HS-5 (cell line): Measurements from ENCODE around the gene CKM.
"Not testable (repeated sequence)": the region's sequence is repeated elsewhere in the genome, so short reads cannot be mapped to it uniquely, and the experiment has no call there.

Experiments
- DNase-seq: peaks from one replicate; pipeline ENCODE4 v3.0.0-alpha.2; 2012; ENCODE audit warnings: low read depth

Gene CKM

DNA sequence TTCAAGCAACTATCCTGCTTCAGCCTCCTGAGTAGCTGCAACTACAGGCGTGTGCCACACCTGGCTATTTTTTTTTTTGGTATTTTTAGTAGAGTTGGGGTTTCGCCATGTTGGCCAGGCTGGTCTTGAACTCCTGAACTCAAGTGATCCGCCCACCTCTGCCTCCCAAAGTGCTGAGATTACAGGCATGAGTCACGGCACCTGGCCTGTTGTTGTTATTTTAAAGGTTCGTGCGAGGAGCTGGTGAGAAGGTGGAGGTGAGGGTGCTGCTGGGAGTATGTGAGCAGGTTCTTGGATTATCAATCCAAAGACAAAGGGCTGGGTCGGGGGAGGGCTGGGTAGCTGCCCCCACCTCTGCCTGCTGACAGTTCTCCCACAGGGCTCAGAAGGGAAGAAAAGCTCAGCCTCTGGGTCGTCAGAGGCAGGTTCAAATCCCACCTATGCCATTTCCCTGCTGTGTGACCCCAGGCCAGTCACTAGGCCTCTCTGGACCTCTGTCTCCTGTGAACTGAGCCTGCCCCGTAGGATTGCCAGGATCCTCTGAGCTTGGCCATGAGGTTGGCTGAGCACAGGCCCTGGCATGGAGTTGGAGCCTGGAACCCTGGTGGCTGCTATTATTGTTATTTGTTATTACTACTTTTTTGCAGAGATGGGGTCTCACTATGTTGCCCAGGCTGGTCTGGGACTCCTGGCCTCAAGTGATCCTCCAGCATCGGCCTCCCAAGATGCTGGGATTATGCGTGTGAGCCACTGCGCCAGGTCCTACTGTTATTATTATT lies 1.5 kb downstream of the CKM start:
- DNase-seq = no peak

DNA sequence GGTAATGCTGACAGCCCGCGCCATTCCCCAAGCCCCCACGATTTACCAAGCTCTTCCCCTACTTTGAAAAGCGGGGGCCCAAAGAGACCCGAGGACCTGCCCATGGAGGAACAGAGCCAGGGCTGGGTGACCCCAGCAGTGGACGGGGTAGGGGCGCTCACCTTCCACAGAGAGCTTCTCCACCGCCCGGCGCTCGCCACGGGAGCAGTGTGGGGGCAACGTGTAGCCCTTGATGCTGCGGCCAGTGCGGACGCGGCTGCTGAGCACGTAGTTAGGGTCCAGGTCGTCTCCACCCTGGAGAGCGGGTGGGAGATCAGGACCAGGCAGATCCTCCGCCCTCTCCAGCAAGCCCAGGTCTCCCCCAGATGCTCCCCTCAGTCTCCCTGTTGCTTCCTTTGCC lies 7.4 kb downstream of the CKM start:
- DNase-seq = no peak

DNA sequence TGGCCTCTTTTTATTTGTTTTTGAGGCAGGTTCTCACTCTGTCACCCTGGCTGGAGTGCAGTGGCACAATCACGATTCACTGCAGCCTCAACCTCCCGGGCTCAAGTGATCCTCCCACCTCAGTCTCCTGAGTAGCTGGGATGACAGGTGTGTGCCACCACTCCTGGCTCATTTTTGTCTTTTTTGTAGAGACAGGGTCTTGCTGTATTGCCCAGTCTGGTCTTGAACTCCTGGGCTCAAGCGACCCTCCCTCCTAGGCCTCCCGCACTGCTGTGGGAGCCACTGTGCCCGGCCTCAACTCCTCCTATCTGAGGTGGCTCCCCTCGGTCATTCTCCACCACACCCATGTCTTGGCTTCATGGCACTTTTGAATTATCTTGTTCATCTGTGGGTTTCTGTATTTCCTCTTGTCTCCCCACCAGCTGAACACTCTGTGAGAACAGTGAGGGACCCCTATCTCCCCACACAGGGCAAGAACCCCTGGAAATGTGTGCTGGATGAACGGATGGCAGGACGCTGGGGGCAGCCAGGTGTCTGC lies 7.9 kb downstream of the CKM start:
- no peak for DNase-seq

GRCh38 chr19:45312285-45312684 lies 10.4 kb downstream of the CKM start:
- DNase-seq = not testable (repeated sequence)

- no peak for DNase-seq
Observed at GRCh38 chr19:45311621-45312020, 11.1 kb downstream of the CKM start.

- DNase-seq = not testable (repeated sequence)
Observed at GRCh38 chr19:45309322-45309721, 13.4 kb downstream of the CKM start.

GRCh38 chr19:45307361-45307760 lies 15.3 kb downstream of the CKM start:
- no peak for DNase-seq

DNA sequence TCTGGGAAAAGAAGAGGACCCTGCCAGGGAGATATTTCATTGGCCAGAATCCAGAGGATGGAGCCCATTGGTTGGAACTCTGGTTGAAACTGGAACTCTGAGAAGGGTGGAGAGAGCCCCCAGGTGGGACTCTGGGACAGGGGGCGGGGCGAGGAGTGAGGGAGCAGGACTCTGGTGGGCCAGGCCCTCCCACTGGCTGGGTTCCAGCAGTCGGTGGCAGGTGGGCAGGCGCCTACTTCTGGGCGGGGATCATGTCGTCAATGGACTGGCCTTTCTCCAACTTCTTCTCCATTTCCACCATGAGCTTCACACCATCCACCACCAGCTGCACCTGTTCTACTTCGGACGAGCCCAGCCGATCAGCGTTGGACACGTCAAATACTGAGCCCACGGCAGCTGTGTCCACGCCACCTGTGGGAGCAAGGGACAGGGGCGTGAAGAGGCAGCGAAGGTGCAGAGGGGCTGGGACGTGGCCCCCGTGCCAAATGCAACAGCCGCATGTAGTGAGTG lies 16.1 kb downstream of the CKM start:
- no peak for DNase-seq

DNA sequence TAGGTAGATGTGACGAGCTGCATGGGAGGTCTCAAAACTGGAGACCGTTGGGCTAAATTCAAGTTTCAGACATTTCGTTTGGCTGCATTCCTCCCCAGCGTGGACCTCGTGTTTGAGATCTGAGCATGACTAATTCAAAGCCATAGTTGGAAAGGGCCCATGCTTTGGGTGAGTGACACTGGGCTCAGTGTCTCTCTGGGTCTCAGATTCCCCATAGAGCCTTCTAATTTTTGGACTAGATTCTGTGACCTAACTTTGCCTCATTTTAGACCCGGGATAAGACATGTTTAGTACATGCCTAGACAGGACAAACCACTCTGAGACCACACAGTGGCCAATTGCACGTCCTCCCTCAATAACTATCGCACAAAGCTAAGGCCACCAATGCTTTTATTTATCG lies 16.6 kb downstream of the CKM start:
- no peak for DNase-seq

GRCh38 chr19:45305421-45305820 lies 17.3 kb downstream of the CKM start:
- DNase-seq = no peak

DNA sequence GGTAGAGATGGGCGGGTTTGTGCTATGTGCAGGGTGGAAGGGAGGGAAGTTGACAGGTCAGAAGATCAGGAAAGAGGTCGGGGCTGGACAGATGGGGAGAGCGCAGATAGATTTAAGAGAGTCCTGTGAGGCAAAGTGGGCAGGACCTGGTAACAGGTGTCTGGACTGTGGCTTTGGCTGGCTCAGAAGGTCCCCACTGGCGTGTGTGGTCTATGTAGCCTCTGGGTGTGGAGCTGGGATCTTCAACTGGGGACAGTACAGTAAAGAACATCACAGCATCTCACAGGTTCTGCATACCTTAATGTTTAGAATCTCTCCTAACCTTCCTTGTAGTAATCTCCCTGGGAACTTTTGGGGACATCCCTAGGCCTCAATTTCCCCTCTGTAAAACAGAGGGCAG lies 17.7 kb downstream of the CKM start:
- no peak for DNase-seq

DNA sequence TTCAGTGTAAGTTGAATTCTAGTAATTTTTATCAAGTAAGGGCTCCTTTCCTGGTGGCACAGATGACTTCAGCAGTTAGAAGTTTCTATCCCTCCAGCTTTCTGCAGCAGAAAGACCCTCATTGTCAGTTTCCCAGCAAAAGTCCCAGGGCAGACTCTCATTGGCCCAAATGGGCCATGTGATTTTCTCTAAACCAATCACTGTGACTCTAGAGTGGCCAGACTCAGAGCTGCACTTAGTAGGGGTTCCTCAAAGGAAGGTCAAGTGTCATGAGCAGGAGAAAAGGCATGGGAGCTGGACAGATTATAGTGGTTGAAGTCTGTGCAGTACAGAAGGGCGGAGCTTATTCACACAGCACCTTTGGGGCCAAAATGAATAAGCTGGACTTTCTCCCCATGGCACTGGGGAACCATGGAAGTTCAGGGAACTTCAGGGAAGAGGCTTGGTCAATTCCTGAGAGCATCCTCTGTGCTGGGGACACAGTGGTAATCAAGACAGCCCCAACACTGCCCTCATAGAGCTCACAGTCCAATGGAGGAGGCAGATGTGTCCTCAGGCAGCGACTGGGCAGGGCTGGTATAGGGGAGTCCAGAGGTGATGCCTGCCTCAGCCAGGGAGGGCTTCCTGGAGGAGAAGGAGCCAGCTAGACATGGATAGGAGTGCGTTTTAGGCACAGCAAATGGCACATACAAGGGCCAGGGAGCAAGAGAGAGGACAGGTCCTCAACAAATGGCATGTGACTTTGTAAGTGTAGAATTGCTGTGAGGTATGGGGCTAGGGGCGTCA lies 18.3 kb downstream of the CKM start:
- no peak for DNase-seq

- DNase-seq = no peak
Observed at GRCh38 chr19:45303269-45304060, 19.2 kb downstream of the CKM start.

GRCh38 chr19:45302416-45302815 lies 20.3 kb downstream of the CKM start:
- no peak for DNase-seq

DNA sequence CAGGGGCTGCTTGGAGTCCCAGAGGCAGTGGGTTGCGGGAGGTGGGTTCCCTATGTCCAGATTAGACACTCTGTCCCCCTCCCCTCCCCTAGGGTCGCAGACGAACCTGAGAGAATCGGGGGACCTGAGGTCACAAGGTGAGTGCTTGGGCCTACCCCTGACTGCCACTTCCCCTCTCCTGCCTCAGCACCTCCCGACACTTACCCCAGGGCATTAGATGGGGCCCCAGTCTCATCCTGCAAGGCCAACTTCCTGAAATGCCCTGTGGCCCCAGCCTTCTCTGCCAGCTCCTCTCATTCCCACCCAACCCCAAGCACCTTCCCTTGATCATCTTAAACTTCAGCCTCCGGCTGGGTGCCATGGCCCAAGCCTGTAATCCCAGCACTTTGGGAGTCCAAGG lies 23.0 kb downstream of the CKM start:
- DNase-seq = no peak

DNA sequence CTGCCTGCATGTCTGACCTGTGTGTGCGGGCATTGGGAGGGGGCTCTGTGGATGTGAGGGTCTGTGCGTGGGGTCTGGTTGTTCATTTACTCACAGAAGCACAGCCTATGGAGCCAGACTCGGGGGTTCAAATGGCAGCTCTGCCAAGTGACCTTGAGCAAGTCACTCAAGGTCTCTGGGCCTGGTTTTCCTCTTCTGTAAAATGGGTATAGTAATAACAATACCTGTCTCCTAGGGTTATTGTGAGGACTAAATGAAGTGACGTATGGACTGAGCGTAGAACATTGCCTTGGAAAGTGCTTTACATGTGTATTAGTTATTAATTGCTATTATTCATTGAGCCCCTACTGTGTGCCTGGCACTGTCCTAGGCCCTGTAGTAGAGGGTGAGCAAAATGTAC lies 24.4 kb downstream of the CKM start:
- no peak for DNase-seq

GRCh38 chr19:45297674-45298073 lies 25.0 kb downstream of the CKM start:
- DNase-seq = no peak

DNA sequence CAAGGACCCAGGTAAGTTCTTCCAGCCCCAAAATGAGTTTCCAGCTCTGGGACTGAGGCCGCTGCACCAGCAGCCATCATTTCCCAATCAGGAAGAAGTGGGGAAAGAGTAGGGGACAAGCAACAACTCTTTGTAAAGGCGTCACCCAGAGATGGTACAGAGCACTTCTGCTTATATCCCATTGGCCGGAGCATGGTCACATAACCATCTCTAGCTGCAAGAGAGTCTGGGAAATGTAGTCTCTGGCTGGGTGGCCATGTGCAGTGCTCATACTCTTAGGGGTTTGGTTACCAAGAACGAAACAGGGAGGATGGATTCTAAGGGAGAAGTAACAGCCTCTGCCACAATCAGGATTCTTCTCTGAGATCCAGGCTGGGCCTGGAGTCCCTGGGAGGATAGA lies 26.3 kb downstream of the CKM start:
- no peak for DNase-seq

- no peak for DNase-seq
Observed at GRCh38 chr19:45295873-45296272, 26.8 kb downstream of the CKM start.

GRCh38 chr19:45294291-45295029 lies 28.2 kb downstream of the CKM start:
- DNase-seq = no peak

GRCh38 chr19:45293682-45294081 lies 29.0 kb downstream of the CKM start:
- DNase-seq = no peak

DNA sequence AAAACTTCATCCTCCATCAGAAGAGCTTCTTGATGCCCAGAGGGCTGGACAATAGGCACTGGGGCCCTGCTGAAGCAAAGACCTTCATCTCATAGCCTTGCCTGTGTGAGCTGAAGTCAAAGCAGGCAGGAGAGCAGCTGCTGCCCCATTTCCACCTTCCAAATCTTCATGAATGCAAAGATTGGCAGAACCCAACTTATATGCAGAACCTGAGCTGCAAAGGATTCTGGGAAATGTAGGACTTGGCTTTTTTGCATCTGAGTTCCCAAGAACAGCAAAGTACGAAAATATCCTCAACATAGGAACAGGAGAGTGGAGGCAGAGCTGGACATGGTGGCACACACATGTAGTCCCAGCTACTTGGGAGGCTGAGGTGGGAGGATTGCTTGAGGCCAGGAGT lies 30.8 kb downstream of the CKM start:
- no peak for DNase-seq
